Measurements from ENCODE around the gene PIK3R4.

DNA sequence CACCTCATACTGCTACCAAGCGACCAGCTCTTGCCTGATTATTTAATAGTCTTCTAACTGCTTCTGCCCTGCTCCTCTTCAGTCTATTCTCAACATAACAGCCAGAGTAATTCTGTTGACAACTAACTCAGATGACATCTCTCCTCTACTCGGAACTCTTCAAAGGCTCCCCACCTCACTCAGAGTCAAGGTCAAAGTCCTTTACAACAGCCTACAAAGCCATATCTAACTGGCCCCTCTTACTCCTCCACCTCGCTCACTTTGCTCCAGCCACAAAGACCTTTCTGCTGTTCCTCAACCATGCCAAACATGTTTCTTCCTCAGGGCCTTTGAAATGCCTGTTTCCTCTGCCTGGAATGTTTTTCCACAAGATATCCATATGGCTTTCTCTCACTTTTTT, 43.6 kb downstream of the PIK3R4 start:
- TF ChIP-seq CTCF (IDR thresholded peaks at IDR 0.05) = no peak
- no peak for TF ChIP-seq POLR2A (IDR thresholded peaks at IDR 0.05)
- TF ChIP-seq EP300 (IDR thresholded peaks at IDR 0.05) = no peak
